Esophagus muscularis mucosa (tissue), 4 donors: ENCODE results near the gene GSTK1. TPM values are rescaled to one million over a fixed set of nuclear protein-coding genes. Genes with fewer than 3 reads are reported as not detected.
A peak's percentile ranks its signal among the peaks of the same experiment; 100 is the strongest.
"Not testable (repeated sequence)": the region's sequence is repeated elsewhere in the genome, so short reads cannot be mapped to it uniquely, and the experiment has no call there.

ENCODE experiments used
- DNase-seq: peaks from one replicate; pipeline ENCODE4 v3.0.0-alpha.2; 2017; ENCODE audit errors: extremely low spot score
- H3K27ac ChIP-seq, 4 donors: fragments of 200-600 bp; sonication (generic); replicated peaks in 1 of 4; 1 replicate in 3 of 4; 2 replicates in 1 of 4; pipeline ENCODE4 v1.5.1; 2016 to 2019; ENCODE audit warnings: mild to moderate bottlenecking in 1 of 4
- H3K27me3 ChIP-seq, 4 donors: fragments of 200-600 bp; sonication (generic); one replicate each; pipeline versions ENCODE4 v1.5.1 to v1.6.0; 2016 to 2019
- H3K36me3 ChIP-seq, 4 donors: fragments of 200-600 bp; sonication (generic); one replicate each; pipeline ENCODE4 v1.5.1; 2016 to 2019
- H3K4me1 ChIP-seq, 4 donors: fragments of 200-600 bp; sonication (generic); one replicate each; pipeline ENCODE4 v1.5.1; 2016 to 2019
- H3K4me3 ChIP-seq, 4 donors: fragments of 200-600 bp; sonication (generic); 1 replicate in 2 of 4; 2 replicates in 2 of 4; pipeline ENCODE4 v1.5.1; 2016 to 2019; ENCODE audit warnings: mild to moderate bottlenecking in 4 of 4, moderate library complexity in 1 of 4
- H3K9me3 ChIP-seq, 4 donors: fragments of 200-600 bp; sonication (generic); 1 replicate in 3 of 4; 2 replicates in 1 of 4; pipeline ENCODE4 v1.5.1; 2016 to 2019
- EP300 ChIP-seq: sonication (generic); formaldehyde crosslinking; IDR thresholded peaks from one replicate; pipeline ENCODE4 v1.6.1; 2017; ENCODE audit warnings: antibody characterized with exemption
- POLR2A ChIP-seq: fragments of 450-650 bp; IDR thresholded peaks from one replicate; pipeline ENCODE4 v1.6.1; 2017; ENCODE audit warnings: antibody characterized with exemption, moderate library complexity, mild to moderate bottlenecking, low read depth
- POLR2AphosphoS5 ChIP-seq, 2 donors: sonication (generic); formaldehyde crosslinking; IDR thresholded peaks; one replicate each; pipeline ENCODE4 v1.6.1; 2017; ENCODE audit warnings: antibody characterized with exemption in 2 of 2
- WGBS: methylation state at CpG from one replicate; pipeline ENCODE4 v1.1.5; 2018; 5-methylcytosine and 5-hydroxymethylcytosine counted together
- intact Hi-C: fragments of 100-400 bp; cut with DNase I; formaldehyde crosslinking; loops from one replicate; pipeline ENCODE4 v1.15.1; 2023
- total RNA-seq, 4 donors: library from RNA; depleted of rRNA; stranded (reverse); fragments of >200 nt; gene quantifications; one replicate each; pipeline versions ENCODE4 v1.1.0 to v1.2.1, GENCODE V29; 2016
- TF ChIP-seq, protein P1 (sequence below), 3 experiments: fragments of 200-600 bp in 2 of 3; fragments of 450-650 bp in 1 of 3; sonication (generic) in 2 of 3; IDR thresholded peaks; one replicate each; pipeline ENCODE4 v1.5.1; 2017 to 2019; ENCODE audit warnings: antibody characterized with exemption in 3 of 3, mild to moderate bottlenecking in 2 of 3, moderate library complexity in 1 of 3

GSTK1 gene
- 100 to 1,000 TPM in 3 of 4 donors, 10 to 100 TPM in 1; 91.8 to 123 (median 110) TPM for total RNA-seq

DNA sequence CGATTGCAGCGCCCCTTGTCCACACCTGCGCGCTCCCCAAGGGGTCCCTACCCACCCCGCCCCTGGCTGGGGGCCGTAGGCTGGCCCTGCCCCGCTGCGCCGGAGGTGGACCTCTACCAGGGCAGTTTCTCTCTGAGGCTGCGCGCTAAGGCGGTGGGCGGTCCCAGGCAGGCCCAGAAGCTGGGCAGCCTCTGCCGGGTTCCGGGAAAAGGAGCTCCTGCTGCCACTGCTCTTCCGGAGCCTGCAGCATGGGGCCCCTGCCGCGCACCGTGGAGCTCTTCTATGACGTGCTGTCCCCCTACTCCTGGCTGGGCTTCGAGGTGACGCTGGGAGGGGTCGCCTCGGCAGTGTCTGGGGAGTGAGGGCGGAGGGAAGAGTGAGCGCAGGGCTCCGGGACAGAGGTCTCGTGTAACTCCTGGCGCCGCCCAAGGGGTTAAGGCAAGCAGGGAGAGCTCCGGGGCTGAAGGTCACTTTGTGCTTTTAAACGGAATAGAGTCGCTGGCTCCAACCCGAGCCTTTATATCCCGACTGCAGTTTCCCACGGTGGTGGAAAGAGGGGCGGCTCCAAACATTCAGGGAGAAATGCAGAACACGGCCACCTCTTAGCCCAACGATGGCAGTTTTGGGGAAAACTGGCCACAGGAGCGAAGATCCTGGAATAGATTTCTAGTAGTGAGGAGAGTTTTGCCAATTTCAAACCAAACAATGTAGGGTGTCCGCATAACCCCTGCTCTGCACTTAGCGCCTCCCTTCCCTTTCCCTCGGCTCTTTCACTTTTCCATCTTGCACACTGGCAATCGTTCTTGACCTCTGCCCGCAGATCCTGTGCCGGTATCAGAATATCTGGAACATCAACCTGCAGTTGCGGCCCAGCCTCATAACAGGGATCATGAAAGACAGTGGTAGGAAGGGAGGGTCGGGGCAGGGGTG, at the start of gene GSTK1:
GSTK1 (plus strand) TSS at position 176 of the 930 bp plus-strand sequence; CDS start at position 249, 73 bp downstream.
- WGBS = 2% methylated on average over 33 of the region's 48 CpGs
- Histone ChIP-seq H3K27ac (peak within 1 kb of the TSS; percentile 82 to 86 (median 84)), H3K9me3 (no peaks in the 10 kb centered on the region), H3K4me3 (peak within 1 kb of the TSS; percentile 68 to 95 (median 78)), H3K36me3 (peaks cover 11 to 26% (median 17%) of the 10 kb centered on the region in 4 donors), H3K4me1 (peaks cover 19 to 38% (median 25%) of the 10 kb centered on the region in 4 donors), H3K27me3 (no peaks in the 10 kb centered on the region)
- peak; percentile 94 for DNase-seq
- TF ChIP-seq POLR2A = peak; percentile 50
- TF ChIP-seq POLR2AphosphoS5 (IDR thresholded peaks at IDR 0.05) = peak; percentile 80 to 86
- TF ChIP-seq, protein P1, sequence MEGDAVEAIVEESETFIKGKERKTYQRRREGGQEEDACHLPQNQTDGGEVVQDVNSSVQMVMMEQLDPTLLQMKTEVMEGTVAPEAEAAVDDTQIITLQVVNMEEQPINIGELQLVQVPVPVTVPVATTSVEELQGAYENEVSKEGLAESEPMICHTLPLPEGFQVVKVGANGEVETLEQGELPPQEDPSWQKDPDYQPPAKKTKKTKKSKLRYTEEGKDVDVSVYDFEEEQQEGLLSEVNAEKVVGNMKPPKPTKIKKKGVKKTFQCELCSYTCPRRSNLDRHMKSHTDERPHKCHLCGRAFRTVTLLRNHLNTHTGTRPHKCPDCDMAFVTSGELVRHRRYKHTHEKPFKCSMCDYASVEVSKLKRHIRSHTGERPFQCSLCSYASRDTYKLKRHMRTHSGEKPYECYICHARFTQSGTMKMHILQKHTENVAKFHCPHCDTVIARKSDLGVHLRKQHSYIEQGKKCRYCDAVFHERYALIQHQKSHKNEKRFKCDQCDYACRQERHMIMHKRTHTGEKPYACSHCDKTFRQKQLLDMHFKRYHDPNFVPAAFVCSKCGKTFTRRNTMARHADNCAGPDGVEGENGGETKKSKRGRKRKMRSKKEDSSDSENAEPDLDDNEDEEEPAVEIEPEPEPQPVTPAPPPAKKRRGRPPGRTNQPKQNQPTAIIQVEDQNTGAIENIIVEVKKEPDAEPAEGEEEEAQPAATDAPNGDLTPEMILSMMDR (IDR thresholded peaks at IDR 0.05) = no peak
- intact Hi-C loops = loop anchor here (2.0 kb wide), 1 partner anchor 25 kb away; the partner anchor contains the start of gene CASP2

DNA sequence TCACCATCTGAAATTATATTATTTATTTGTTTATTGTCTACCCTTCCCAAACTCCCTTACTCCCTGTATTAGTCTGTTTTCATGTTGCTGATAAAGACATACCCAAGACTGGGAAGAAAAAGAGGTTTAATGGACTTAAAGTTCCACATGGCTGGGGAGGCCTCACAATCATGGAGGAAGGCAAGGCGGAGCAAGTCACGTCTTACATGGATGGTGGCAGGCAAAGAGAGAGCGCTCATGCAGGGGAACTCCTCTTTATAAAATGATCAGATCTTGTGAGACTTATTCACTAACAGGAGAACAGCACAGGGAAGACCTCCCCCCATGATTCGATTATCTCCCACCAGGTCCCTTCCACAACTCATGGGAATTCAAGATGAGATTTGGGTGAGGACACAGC, 49.8 kb upstream of the GSTK1 start:
- H3K27me3 ChIP-seq, H3K9me3 ChIP-seq, DNase-seq, H3K4me3 ChIP-seq, intact Hi-C loops, H3K36me3 ChIP-seq, H3K27ac ChIP-seq: not testable (repeated sequence)
- peaks cover 0 to 14% (median 4%) of the 10 kb centered on the region in 4 donors for H3K4me1 ChIP-seq
- WGBS = 94% methylated on average over 4 of the region's 4 CpGs

DNA sequence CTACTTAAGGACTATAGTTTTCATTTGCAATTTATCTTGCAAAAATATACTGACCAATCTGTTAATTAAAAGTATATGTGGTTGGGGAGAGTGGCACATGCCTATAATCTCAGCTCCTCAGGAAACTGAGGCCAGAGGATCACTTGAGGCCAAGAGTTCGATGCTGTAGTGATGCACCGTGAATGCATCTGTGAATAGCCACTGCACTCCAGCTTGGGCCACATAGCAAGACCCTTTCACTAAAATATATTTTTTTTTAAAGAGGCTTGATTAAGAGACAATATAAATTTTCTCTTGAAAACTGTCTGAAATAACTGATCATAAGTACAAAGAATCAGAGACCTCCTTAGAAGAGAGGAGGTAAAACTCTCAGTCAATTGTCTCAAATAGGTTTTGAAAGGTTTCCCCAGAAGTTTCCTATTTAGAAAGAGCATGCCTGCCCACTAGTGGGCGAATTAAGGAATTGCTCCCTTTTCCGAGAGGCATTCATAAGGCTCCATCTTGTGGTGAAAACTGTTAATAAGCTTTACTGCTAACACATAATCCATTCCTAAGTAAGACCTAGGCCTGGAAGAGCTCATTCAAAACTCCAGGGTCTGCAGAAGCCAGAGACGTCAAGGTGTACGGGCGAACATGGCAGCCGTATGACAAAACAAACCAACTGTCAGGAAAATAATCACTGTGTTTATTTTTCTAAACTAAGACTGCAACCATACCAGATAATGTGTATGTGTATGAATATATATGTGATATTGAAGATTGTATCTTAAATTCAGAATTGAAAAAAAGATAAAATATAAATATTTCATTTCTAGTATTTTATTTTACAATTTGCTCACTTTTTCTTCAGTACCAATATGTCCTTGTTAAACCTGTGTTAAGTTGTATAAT, 48.2 kb upstream of the GSTK1 start:
- H3K27ac ChIP-seq = no peak overlapping the region
- no peaks in the 10 kb centered on the region for H3K9me3 ChIP-seq
- TF ChIP-seq EP300 (no peak), POLR2AphosphoS5 (IDR thresholded peaks at IDR 0.05) (no peak)
- TF ChIP-seq, protein P1 (IDR thresholded peaks at IDR 0.05) = peak in 2 of 3 experiments; percentile 98 to 99
- no peak for DNase-seq
- peaks cover 0 to 2% (median 0%) of the 10 kb centered on the region in 4 donors for H3K27me3 ChIP-seq
- peaks cover 0 to 14% (median 4%) of the 10 kb centered on the region in 4 donors for H3K4me1 ChIP-seq
- WGBS = 24% methylated on average over 8 of the region's 8 CpGs
- intact Hi-C loops = loop anchor here (1.0 to 2.0 kb wide), 2 partner anchors 206 to 360 kb away; partner anchors contain the start of gene EPHB6
- no peak overlapping the region for H3K4me3 ChIP-seq
- H3K36me3 ChIP-seq = no peaks in the 10 kb centered on the region

DNA sequence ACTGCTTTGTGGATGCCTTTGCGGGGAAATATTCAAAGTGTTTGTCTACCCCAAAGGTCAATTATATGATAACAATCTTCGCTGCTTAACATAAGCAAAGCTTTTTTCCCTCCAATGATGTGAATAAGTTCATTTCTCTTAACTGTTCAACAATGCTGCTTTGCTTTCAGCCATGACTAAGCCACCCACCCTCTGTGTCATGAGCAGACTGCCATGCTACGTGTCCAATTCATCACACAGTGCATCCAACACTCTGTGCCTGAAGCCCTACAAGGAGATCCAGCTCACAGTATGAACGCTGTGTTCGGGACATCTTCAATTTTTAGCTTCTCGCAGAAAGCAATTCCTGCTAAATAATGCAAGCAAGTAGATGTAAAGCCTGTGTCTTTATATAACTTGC, 47.1 kb upstream of the GSTK1 start:
- no peak for TF ChIP-seq POLR2AphosphoS5 (IDR thresholded peaks at IDR 0.05)
- TF ChIP-seq, protein P1 (IDR thresholded peaks at IDR 0.05) = no peak
- TF ChIP-seq EP300 = no peak
- no peak for TF ChIP-seq POLR2A
- WGBS = 61% methylated on average over 6 of the region's 6 CpGs

More for the DNA sequence above, 47.1 kb upstream of the GSTK1 start:
- no peak for DNase-seq
- H3K4me3 ChIP-seq = no peak overlapping the region
- peaks cover 0 to 2% (median 0%) of the 10 kb centered on the region in 4 donors for H3K27me3 ChIP-seq
- H3K9me3 ChIP-seq = no peaks in the 10 kb centered on the region
- H3K36me3 ChIP-seq = no peaks in the 10 kb centered on the region
- intact Hi-C loops = no loop called here
- H3K27ac ChIP-seq = peak overlapping the region in 1 of 4 donors; percentile 23
- peaks cover 0 to 14% (median 4%) of the 10 kb centered on the region in 4 donors for H3K4me1 ChIP-seq
